ENCODE results near the gene GLT1D1.

Gene GLT1D1

DNA sequence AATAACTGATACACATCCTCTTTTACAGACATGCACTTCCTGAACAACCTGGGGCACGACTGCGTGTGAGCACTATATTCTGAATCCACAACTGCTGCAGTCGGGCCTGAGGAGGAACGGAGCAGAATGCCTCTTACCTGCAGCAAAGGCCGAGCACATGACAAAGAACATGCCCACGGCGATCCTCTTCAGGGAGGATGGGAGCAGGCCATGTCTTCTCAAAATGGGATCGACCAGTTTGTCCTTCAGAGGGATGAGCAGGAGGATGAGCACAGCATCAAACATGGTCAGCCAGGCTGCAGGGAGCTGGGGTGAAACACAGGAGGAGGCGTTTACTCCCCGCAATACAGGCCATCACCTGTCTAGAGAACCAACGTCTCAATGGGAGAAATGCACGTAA, 44.6 kb upstream of the GLT1D1 start:
- Histone ChIP-seq H3K36me3 (peaks cover 32% of the 10 kb centered on the region), H3K9me3 (no peaks in the 10 kb centered on the region), H3K27me3 (no peaks in the 10 kb centered on the region), H3K4me1 (no peaks in the 10 kb centered on the region), H3K4me3 (ENCODE audit: low read depth, low read length) (no peak overlapping the region)
- TF ChIP-seq, protein P1, sequence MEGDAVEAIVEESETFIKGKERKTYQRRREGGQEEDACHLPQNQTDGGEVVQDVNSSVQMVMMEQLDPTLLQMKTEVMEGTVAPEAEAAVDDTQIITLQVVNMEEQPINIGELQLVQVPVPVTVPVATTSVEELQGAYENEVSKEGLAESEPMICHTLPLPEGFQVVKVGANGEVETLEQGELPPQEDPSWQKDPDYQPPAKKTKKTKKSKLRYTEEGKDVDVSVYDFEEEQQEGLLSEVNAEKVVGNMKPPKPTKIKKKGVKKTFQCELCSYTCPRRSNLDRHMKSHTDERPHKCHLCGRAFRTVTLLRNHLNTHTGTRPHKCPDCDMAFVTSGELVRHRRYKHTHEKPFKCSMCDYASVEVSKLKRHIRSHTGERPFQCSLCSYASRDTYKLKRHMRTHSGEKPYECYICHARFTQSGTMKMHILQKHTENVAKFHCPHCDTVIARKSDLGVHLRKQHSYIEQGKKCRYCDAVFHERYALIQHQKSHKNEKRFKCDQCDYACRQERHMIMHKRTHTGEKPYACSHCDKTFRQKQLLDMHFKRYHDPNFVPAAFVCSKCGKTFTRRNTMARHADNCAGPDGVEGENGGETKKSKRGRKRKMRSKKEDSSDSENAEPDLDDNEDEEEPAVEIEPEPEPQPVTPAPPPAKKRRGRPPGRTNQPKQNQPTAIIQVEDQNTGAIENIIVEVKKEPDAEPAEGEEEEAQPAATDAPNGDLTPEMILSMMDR (IDR thresholded peaks at IDR 0.05; ENCODE audit: low read depth, low read length) = no peak
- DNase-seq = no peak

DNA sequence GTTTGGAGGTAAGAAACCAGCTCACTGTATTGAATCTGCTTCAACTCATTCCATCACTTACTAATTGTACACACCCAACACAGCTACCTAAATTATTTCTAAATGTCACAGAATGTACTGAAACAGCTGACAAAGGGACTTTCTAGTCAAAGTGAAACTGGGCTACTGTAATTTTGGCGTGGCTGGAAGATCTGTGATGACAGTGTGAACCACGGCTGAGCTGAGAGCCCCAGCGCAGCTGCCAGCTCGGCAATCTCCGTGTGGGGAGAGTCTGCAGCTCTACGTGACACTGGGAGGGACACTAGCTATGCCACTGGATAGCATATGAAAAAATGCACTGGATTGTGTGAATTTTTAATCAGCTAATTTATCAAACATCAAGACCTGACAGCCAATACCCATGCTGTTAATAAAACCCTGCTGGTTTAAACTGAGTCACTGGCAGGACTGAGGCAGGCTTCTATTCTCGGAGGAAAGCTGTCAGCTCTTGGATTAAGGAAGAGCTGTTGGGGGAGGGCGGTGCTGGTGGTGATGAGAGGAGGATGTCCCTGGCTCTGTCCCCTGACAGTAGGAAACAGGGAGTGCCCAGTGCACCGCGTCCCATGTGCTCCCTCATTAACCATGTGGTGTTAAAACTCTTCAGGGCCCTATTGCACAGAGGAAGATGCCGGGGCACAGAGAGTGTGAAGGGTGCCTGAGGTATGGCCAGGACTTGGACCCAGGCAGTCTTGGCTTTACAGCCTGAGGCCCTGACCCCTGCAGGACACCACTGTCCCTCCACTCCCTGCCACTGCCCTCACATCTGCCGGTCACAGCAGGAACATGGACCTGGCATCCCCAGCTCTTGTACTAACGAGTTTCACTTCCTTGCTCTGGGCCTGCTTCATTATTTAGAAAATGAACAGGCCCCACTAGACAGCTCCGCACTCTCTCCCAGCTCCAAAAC, 42.8 kb upstream of the GLT1D1 start:
- H3K4me3 ChIP-seq (ENCODE audit: low read depth, low read length) = no peak overlapping the region
- no peak for DNase-seq
- no peaks in the 10 kb centered on the region for H3K9me3 ChIP-seq
- H3K27me3 ChIP-seq = no peaks in the 10 kb centered on the region
- H3K36me3 ChIP-seq = peaks cover 20% of the 10 kb centered on the region
- no peaks in the 10 kb centered on the region for H3K4me1 ChIP-seq
- TF ChIP-seq, protein P1 (IDR thresholded peaks at IDR 0.05; ENCODE audit: low read depth, low read length) = no peak

DNA sequence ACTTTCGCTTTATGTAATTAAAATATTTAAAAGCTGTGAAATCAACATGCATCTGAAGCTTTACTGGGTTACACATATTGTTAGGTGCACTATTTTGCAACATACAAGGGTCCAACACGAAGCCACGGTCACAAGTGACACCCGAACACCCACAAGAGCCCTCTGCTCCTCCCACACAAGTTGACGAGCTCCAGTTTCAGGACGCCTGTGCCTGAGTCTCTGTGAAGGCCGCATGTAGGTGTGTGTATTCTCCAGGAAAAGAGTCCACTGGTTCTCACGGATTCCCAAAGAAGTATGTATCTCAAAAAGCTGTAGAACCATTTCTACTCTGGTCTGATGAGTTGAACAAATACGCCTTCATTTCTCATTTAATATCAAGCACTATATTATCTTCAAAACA, 41.5 kb upstream of the GLT1D1 start:
- TF ChIP-seq, protein P1 (IDR thresholded peaks at IDR 0.05; ENCODE audit: low read depth, low read length) = no peak
- H3K9me3 ChIP-seq = no peaks in the 10 kb centered on the region
- no peak for DNase-seq
- H3K27me3 ChIP-seq = no peaks in the 10 kb centered on the region
- H3K4me3 ChIP-seq (ENCODE audit: low read depth, low read length) = no peak overlapping the region
- peaks cover 17% of the 10 kb centered on the region for H3K36me3 ChIP-seq
- H3K4me1 ChIP-seq = no peaks in the 10 kb centered on the region

DNA sequence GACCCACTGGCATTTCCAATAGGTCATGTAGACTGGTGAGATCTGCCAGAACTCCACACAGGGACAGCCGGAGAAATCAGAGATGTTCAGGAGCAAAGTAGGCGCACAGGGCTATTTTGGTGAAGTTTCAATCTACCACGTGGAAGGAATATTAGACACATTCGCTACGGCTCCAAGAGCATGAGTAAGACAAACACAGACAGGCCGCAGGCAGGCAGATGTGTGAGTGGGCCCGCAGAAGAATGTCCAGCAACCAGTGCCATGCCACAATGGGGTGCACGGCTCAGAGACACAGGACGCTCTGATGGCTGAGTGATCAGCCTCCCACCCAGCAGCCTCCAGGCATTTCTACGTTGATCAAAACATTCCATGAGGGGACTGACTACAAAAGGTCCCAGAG, 39.9 kb upstream of the GLT1D1 start:
- no peak for DNase-seq
- Histone ChIP-seq H3K27me3 (no peaks in the 10 kb centered on the region), H3K36me3 (peaks cover 7% of the 10 kb centered on the region), H3K4me1 (no peaks in the 10 kb centered on the region; the same call in 1 of the 2 replicates), H3K4me3 (ENCODE audit: low read depth, low read length) (no peak overlapping the region), H3K9me3 (no peaks in the 10 kb centered on the region)
- TF ChIP-seq, protein P1 (IDR thresholded peaks at IDR 0.05; ENCODE audit: low read depth, low read length) = no peak

DNA sequence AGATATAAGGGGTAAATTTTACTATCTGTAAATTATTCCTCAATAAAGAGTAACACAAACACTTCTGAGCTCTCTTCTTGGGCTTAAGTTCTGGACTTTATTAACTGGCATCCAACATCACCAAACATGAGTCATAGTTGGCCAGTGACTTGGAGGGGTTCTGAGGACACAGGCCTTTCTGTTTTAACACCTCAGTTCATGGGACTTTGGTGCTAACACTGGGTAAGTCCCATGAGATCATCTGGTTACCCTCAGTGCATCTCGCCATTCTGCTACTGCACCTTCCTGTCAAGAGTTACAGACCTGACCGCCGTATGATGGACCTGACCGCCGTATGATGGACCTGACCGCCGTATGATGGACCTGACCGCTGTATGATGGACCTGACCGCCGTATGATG, 39.4 kb upstream of the GLT1D1 start:
- no peak for DNase-seq

More for the DNA sequence above, 39.4 kb upstream of the GLT1D1 start:
- no peak overlapping the region for H3K4me3 ChIP-seq (ENCODE audit: low read depth, low read length)
- TF ChIP-seq, protein P1 (IDR thresholded peaks at IDR 0.05; ENCODE audit: low read depth, low read length) = no peak
- no peaks in the 10 kb centered on the region for H3K27me3 ChIP-seq
- no peaks in the 10 kb centered on the region; the same call in 1 of the 2 replicates for H3K4me1 ChIP-seq
- H3K9me3 ChIP-seq = no peaks in the 10 kb centered on the region
- H3K36me3 ChIP-seq = peaks cover 6% of the 10 kb centered on the region

Data from BE2C (cell line).